Right lobe of liver (tissue), 4 donors: Measurements from ENCODE around the gene TEF.

Source experiments
- CTCF ChIP-seq, 4 donors: fragments of 200-600 bp in 3 of 4; fragments of 450-650 bp in 1 of 4; IDR thresholded peaks; one replicate each; pipeline versions ENCODE4 v1.5.1 to v1.8.0; 2016 to 2022; ENCODE audit warnings: antibody characterized with exemption in 4 of 4, mild to moderate bottlenecking in 2 of 4
- POLR2A ChIP-seq: fragments of 450-650 bp; IDR thresholded peaks from one replicate; pipeline ENCODE4 v1.6.1; 2017; ENCODE audit warnings: antibody characterized with exemption, mild to moderate bottlenecking
- donor health status: DM: no; HTN: no; CAD: no.
- donor health status: DM: no; HTN: no; CAD: no.
- donor health status: DM: no; HTN: yes; CAD: no.

- no peak for TF ChIP-seq CTCF (IDR thresholded peaks at IDR 0.05)
- TF ChIP-seq POLR2A: no peak
These were observed 48.2 kb downstream of the TEF start for GRCh38 chr22:41429951-41430332.
